Measurements from ENCODE around the gene GRK7.

DNA sequence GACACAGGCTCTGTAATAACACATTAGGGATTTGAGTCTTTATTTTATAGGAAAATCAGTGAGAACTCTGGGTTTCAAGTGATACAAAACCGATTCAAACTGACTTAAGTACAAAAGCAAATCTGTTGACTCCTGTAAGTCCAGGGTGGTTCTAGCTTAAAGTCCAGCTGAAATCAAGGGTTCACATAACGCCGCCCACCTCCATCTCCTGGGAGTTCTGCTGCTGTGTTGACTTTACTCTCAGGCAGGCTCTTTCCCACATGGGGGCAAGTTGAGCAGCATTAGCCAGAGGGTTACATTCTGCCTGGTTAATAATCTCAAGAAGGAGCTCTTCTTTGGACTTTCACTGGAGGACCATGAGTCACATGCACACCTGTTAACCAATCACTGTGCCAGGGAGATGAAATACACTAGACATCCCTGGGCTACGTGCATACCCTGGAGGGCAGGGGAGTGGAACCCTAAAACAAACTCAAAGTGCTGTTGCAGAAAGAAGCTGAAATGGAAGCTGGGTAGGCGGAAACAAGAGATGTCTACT is 34.8 kb upstream of the GRK7 start:
- TF ChIP-seq, protein P1, sequence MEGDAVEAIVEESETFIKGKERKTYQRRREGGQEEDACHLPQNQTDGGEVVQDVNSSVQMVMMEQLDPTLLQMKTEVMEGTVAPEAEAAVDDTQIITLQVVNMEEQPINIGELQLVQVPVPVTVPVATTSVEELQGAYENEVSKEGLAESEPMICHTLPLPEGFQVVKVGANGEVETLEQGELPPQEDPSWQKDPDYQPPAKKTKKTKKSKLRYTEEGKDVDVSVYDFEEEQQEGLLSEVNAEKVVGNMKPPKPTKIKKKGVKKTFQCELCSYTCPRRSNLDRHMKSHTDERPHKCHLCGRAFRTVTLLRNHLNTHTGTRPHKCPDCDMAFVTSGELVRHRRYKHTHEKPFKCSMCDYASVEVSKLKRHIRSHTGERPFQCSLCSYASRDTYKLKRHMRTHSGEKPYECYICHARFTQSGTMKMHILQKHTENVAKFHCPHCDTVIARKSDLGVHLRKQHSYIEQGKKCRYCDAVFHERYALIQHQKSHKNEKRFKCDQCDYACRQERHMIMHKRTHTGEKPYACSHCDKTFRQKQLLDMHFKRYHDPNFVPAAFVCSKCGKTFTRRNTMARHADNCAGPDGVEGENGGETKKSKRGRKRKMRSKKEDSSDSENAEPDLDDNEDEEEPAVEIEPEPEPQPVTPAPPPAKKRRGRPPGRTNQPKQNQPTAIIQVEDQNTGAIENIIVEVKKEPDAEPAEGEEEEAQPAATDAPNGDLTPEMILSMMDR (IDR thresholded peaks at IDR 0.05) = no peak
- TF ChIP-seq POLR2A (IDR thresholded peaks at IDR 0.05; ENCODE audit: low read depth) (no peak), POLR2AphosphoS5 (IDR thresholded peaks at IDR 0.05) (no peak), EP300 (IDR thresholded peaks at IDR 0.05) (no peak)
